Measurements from ENCODE around the gene IL5.

DNA sequence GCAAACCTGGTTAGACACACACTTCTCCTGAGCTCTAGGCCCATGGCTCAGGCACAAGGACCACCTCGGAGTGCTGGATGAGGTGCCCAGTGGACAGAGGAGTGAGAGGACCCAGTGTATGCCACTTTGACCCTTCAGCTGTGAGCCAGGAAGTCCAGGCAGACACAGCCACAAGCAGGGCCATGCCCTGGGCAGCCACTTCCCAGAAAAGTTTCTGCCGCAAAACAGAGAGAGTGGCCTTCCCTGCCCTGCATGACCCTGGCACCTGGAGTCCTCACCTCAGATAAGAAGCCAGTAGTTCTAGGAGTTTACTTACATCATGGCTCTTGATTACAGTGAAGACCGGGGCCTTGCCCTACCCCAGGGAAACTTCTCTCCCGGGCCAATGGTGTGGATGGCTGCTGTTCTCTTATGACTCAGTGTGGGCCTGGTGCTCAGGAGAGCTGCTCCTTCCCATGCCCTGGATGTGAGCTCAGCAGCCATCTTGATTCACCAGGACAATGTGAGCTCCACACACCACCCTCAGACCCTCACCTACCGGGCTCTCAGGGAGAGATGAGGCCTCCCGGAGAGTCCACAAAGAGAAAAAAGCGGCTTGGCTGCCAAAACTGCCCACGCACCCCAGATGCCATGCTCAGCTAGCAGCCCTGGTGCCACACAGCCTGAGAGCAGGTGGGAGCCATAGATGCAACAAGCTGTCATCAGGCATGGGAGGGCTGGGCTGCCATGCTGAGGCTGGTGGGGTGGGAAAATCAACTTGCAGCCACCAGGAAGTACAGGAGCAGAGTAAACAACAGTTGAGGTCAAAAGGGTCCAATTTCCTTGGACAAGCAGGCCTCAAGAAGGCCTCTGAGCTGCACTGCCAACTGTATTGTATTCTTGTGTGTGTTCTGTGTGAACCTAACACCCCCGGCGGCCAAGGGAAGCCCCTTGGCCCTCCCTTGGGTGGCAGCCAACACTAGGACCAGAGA, 41.1 kb downstream of the IL5 start:
- TF ChIP-seq PAX5 (IDR thresholded peaks at IDR 0.05; ENCODE audit: insufficient read depth, low read length, severe bottlenecking) = no peak
- no peak for TF ChIP-seq POLR2A (IDR thresholded peaks at IDR 0.05; ENCODE audit: low read depth, low read length)
- no peak for TF ChIP-seq POLR2AphosphoS5 (IDR thresholded peaks at IDR 0.05; ENCODE audit: low read depth, low read length)
- no peak for TF ChIP-seq TAF1 (IDR thresholded peaks at IDR 0.05; ENCODE audit: low read depth, low read length)
- no peak for TF ChIP-seq POU2F2 (IDR thresholded peaks at IDR 0.05; ENCODE audit: low read depth, low read length)
